ENCODE measurements around the gene GADL1.

The GADL1 gene

DNA sequence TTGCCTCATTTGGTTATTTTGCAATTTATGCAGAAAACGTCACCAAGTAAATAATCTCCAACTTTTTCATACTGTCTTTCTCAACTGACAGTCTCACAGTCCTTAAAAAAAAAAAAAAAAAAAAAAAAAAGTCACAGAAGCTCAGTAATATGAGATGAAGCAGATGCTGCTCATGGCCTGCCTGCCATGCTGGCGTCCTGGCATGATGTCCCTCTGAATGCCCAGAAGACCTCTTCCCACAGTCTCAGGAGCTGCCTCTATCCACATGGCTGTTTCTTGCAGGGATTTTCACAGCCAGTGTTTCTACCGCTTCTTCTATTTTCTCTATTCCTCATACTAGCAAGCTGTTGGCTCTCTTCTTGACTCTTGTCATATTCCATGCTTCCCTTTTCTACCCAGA lies 200.3 kb downstream of the GADL1 start:
- DNase-seq (ENCODE audit: low spot score) = no peak

DNA sequence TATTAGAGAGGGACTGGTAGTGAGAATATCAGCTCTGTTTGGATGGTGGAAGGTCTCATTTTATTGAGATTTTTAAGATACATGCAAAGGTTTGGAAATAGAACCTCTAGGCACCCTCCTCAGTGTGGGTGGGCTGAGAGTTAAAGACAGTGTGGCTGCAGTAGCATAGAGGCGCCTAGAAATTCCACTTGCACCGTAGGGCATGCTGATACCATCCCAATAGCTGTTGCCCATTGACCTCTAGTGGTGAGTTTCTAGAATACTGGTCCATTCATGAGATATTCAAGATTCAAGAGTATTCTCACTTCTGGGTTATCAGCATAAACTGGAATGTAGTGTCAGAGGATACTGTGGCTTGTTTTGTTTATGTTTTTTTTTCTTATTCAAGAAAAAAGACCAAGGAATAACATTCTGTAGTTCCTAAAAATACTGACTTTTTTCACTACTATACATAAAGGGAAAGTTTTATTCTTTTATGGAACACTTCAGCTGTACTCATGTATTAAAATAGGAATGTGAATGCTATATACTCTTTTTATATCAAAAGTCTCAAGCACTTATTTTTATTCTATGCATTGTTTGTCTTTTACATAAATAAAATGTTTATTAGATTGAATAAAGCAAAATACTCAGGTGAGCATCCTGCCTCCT lies 200.9 kb downstream of the GADL1 start:
- DNase-seq (ENCODE audit: low spot score) = peak; percentile 78

GRCh38 chr3:30692498-30693130 lies 201.8 kb downstream of the GADL1 start:
- DNase-seq (ENCODE audit: low spot score) = no peak

GRCh38 chr3:30691944-30692343 lies 202.5 kb downstream of the GADL1 start:
- DNase-seq (ENCODE audit: low spot score) = no peak

- no peak for DNase-seq (ENCODE audit: low spot score)
Observed at GRCh38 chr3:30691249-30691880, 203.1 kb downstream of the GADL1 start.

- no peak for DNase-seq (ENCODE audit: low spot score)
Observed at GRCh38 chr3:30690199-30690598, 204.3 kb downstream of the GADL1 start.

GRCh38 chr3:30688776-30689641 lies 205.5 kb downstream of the GADL1 start:
- DNase-seq (ENCODE audit: low spot score) = peak; percentile 40

- no peak for DNase-seq (ENCODE audit: low spot score)
Observed at GRCh38 chr3:30687930-30688570, 206.4 kb downstream of the GADL1 start.

DNA sequence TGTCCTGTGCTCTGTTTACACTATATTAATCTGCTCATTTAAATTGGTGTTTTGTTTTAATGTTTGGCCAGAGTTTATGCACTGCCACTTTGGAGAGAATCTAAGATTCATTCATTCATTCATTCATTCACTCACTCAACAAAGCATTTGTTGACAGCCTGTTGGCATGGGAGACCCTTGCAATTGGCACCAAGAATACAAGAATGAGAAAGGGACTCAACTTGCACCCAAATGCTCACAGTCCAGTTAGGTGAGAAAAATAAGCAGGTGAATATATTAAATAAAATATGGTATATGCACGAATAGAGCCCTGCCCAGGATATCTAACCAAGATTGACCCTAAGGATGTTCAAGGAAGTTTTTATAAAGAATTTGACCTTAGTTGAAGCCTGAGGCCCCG lies 207.7 kb downstream of the GADL1 start:
- DNase-seq (ENCODE audit: low spot score) = no peak

DNA sequence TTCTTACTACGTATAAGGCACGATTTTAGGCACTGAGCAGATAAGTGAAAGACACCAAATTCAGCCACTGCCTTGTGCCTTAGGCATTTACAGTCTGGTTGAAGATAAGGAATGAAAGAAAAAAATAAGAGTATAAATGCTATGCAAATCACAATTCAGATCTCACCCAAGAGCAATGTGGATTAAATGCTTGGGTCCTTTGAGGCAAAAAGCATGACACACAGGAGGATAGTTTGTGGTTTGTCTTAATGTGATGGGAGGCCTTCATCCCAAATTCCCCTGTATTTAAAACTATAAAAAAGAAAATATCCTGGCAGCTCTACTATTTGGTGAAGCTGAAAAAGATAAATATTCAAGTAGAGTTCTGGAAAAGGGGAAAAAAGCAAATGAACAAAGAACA lies 208.3 kb downstream of the GADL1 start:
- no peak for DNase-seq (ENCODE audit: low spot score)

GRCh38 chr3:30685267-30685667 lies 209.2 kb downstream of the GADL1 start:
- no peak for DNase-seq (ENCODE audit: low spot score)

- DNase-seq (ENCODE audit: low spot score) = no peak
Observed at GRCh38 chr3:30684356-30684755, 210.1 kb downstream of the GADL1 start.

GRCh38 chr3:30683769-30684168 lies 210.7 kb downstream of the GADL1 start:
- no peak for DNase-seq (ENCODE audit: low spot score)

DNA sequence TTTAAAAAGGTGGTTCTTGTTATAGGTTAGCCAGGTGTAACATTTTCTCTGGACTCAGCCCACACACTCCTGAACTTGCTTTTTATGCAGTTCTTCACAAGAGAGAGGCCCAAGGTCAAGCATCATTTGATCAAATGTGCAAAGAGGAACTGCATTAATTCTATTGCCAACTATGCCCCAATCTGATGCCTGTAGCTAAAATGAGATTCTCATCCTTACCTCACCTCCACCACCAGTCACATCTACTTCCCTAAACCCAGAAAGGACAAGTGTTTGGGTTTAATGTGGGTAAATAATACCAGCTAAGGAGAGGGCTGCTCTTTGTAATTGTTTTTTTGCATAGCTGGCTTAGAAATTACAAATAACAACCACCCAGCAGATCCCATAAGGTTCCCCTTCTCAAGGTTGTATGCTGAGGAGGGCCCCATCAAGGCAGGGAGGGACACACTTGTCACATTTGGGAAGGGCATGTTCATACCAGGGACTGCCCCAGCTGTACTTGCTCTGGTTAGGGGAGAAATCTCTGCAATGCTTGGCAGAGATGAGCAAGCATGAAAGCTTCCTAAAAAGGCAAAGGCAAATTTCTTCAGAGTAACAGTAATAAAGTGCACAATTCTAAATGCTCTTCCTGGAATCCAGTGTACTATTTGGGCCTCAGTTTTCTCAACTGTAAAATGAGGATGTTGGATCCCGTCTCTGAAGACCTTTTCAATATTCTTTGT lies 211.9 kb downstream of the GADL1 start:
- peak; percentile 9 for DNase-seq (ENCODE audit: low spot score)

DNA sequence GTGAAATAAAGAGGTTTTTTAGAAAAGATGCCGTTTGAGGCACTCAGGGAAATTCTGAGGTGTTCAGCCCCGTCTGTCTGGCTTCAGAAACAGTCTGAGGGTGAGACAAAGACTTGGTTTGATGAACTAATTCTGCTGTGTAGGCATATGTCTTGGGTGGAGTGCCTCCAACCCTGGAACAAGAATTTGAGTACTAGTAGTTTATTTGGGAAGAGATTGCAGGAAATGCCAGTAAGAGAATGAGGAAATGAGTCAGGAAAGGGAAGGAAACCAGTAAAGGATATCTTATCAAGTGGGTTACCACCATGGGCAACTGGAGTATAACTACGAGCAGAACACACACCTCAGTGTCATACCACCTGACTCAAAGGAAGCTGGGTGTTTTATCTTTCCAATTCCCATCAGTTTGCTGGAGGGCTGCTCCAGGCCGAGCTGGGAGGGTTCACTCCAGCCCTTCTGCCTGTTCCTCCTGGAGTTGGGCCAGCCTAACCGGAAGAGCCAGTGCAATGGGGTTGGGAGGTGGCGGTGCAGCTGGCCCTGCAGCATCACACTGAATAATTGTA lies 212.7 kb downstream of the GADL1 start:
- peak; percentile 24 for DNase-seq (ENCODE audit: low spot score)

DNA sequence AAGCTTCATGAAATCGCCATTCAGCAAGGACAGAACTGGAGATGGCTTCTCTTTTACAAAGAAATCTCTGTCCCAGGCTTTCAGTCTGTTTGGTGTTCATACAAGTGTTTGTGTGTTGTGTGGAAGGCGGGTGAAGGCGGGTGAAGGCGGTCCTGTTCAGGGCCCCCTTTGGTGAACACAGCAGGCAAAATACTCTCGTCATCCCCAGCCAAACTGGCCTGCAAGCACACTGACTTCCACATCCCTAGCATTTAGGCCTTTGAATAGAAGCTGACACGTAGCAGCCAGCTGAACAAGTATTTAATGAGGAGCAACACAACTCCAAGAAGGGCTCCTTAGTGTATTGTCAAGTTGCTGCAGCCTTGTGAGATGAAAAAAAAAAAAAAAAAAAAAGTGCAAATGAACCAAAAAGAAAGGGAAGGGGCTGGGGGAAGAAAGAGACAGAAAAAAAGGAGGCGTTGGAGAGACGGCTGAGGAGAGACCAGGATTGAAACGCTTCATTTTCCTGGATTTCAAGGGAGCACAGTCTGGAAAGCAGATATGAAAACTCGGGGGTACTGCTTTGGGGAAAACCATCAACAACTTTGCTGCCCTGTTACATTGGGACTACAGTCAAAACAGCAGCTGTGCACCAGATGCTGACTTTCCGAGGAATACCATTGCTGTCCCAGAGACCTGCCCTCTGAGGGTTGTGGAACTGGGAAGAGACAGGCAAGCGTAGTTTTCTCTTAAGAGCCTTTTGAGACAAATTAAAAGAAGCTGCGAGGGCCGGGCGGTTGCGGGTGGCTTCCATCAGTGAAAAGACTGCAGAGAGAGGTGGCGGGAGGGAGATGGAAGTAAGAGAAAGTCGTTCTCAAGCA lies 213.4 kb downstream of the GADL1 start:
- DNase-seq (ENCODE audit: low spot score) = peak; percentile 76

DNA sequence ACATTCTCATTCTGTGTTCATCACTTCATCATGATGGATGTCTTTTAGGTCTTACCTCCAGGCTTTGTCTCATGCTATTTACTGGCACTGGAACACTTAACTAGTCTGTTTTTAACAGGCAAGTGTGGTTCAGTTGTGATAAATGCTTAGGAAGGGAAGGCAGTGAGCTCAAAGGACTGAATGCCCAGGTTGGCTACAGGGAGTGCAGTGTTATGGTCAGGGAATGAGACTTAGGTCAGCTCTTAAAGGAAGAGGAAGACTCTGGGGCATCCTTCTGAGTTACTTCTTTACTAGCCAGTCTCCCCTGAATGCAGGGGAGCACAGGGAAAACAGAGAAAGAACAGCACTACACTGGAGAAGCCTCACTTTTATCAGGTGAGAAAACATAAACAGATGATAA lies 215.4 kb downstream of the GADL1 start:
- DNase-seq (ENCODE audit: low spot score) = no peak

- DNase-seq (ENCODE audit: low spot score) = no peak
Observed at GRCh38 chr3:30677347-30677685, 217.1 kb downstream of the GADL1 start.

DNA sequence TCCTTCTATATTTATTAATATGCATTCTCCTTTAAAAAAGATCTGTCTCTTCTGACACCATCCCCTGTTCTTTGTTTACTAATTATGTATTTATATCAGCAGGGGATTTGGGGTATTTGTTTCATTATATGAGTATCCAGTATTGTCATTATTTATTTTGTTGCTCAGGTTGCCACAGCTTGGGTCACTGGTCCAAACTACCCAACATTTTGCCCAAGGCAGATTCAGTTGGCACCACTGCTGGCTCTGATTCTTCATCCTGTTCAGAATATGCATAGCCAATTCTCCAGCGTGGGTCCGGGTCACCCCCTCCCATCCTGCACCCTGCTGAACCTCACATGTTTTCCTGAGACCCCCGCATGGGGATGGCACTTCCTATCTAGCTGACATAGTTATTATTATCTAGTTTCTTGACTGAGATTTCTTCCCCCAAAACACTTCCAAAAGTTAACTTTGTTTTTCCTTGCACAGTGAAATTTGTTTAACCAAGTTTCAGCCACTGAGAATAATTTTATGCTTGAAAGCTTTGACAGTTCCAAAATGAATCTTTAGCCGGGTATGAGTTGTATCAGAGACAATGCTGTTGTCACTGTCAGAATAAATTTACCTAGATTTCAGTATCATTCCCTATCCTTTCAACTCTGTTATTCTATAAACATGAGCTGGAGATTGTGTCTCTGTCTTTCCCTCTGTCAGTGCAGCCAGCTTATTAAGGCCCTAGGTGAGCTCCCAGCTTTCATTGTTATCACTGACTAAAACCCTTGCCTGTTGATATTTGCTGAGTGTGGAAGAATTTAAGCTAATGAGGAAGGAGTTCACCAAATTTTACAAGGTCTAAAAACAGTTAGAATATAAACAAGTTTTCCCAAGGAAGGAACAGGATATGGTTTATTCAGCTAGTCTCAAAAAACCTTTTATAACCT lies 217.8 kb downstream of the GADL1 start:
- DNase-seq (ENCODE audit: low spot score) = no peak
